Neural cell (in vitro differentiated cells): Measurements from ENCODE around the gene LSAMP. TPM values are rescaled to one million over a fixed set of nuclear protein-coding genes. Genes with fewer than 3 reads are reported as not detected.

Source experiments
- H2AFZ ChIP-seq: fragments of 200-600, 300-800 bp; sonication (generic), shearing (Covaris generic); 2 replicates; pipeline ENCODE4 v1.6.0; 2014; ENCODE audit warnings: low read depth, mild to moderate bottlenecking, antibody characterized with exemption, low read length, moderate library complexity
- H3F3A ChIP-seq: fragments of 200-600 bp; shearing (Covaris generic); 2 replicates; pipeline ENCODE4 v1.6.1; 2016; ENCODE audit warnings: mild to moderate bottlenecking, moderate library complexity, mixed read lengths, antibody characterized with exemption, low read length; ENCODE audit not compliant: insufficient read depth, poor library complexity, severe bottlenecking
- H3K27ac ChIP-seq: fragments of 200-600, 300-800 bp; sonication (generic), shearing (Covaris generic); 2 replicates; pipeline ENCODE4 v1.5.1; 2014; ENCODE audit warnings: mild to moderate bottlenecking, low read length, moderate library complexity
- H3K27me3 ChIP-seq: fragments of 300-800, 200-600 bp; sonication (generic), shearing (Covaris generic); 2 replicates; pipeline ENCODE4 v1.6.0; 2014; ENCODE audit warnings: mild to moderate bottlenecking, low read depth, low read length, moderate library complexity; ENCODE audit not compliant: insufficient read depth
- H3K36me3 ChIP-seq: fragments of 300-800, 200-600 bp; sonication (generic), shearing (Covaris generic); 2 replicates; pipeline ENCODE4 v1.5.1; 2014; ENCODE audit warnings: mild to moderate bottlenecking, antibody characterized with exemption, low read length, moderate library complexity; ENCODE audit not compliant: insufficient read depth
- H3K4me2 ChIP-seq: fragments of 300-800, 200-600 bp; sonication (generic), shearing (Covaris generic); 2 replicates; pipeline ENCODE4 v1.6.0; 2014; ENCODE audit warnings: mild to moderate bottlenecking, low read length
- H3K4me3 ChIP-seq: fragments of 300-800, 200-600 bp; sonication (generic), shearing (Covaris generic); 2 replicates; pipeline ENCODE4 v1.5.1; 2014; ENCODE audit warnings: mild to moderate bottlenecking, low read length, moderate library complexity
- H3K79me2 ChIP-seq: fragments of 200-600 bp; shearing (Covaris generic); replicated peaks from 2 replicates; pipeline ENCODE4 v1.6.0; 2014; ENCODE audit warnings: mild to moderate bottlenecking, low read length, moderate library complexity; ENCODE audit not compliant: insufficient read depth
- H3K9ac ChIP-seq: fragments of 300-800, 200-600 bp; sonication (generic), shearing (Covaris generic); 2 replicates; pipeline ENCODE4 v1.6.1; 2016; ENCODE audit warnings: mild to moderate bottlenecking, low read length, mixed read lengths
- H3K9me2 ChIP-seq: fragments of 200-600 bp; shearing (Covaris generic); 2 replicates; pipeline ENCODE4 v1.6.1; 2016; ENCODE audit warnings: mild to moderate bottlenecking, low read length, mixed read lengths; ENCODE audit not compliant: insufficient read depth
- H3K9me3 ChIP-seq: fragments of 200-600, 300-800 bp; sonication (generic), shearing (Covaris generic); 2 replicates; pipeline ENCODE4 v1.6.1; 2016; ENCODE audit warnings: mild to moderate bottlenecking, mixed run types, low read length, moderate library complexity, mixed read lengths
- H4K20me1 ChIP-seq: fragments of 200-600 bp; shearing (Covaris generic); 2 replicates; pipeline ENCODE4 v1.6.1; 2016; ENCODE audit warnings: mild to moderate bottlenecking, mixed run types; ENCODE audit not compliant: insufficient read depth
- CTCF ChIP-seq: fragments of 450-650 bp; IDR thresholded peaks from 2 replicates; pipeline ENCODE4 v1.5.1; 2014; ENCODE audit warnings: antibody characterized with exemption, mild to moderate bottlenecking, moderate library complexity; ENCODE audit not compliant: poor library complexity, severe bottlenecking
- EP300 ChIP-seq: fragments of 450-650 bp; conservative IDR thresholded peaks from 2 replicates; pipeline ENCODE4 v1.6.1; 2014; ENCODE audit warnings: antibody characterized with exemption, mild to moderate bottlenecking, moderate library complexity; ENCODE audit not compliant: poor library complexity, severe bottlenecking
- EZH2 ChIP-seq: fragments of 200-600, 300-800 bp; shearing (Covaris generic), sonication (generic); IDR thresholded peaks from 2 replicates; pipeline ENCODE4 v1.6.1; 2014; ENCODE audit warnings: antibody characterized with exemption, low read length, borderline replicate concordance, mild to moderate bottlenecking; ENCODE audit not compliant: insufficient read depth, poor library complexity, severe bottlenecking
- MXI1 ChIP-seq: fragments of 450-650 bp; conservative IDR thresholded peaks from 2 replicates; pipeline ENCODE4 v1.6.1; 2014; ENCODE audit warnings: antibody characterized with exemption, mild to moderate bottlenecking; ENCODE audit not compliant: poor library complexity, severe bottlenecking
- POLR2AphosphoS5 ChIP-seq: IDR thresholded peaks from 2 replicates; pipeline ENCODE4 v1.6.1; 2012
- RAD21 ChIP-seq: fragments of 450-650 bp; conservative IDR thresholded peaks from 2 replicates; pipeline ENCODE4 v1.6.1; 2014; ENCODE audit warnings: antibody characterized with exemption, mild to moderate bottlenecking, moderate library complexity
- REST ChIP-seq: IDR thresholded peaks from 2 replicates; pipeline ENCODE4 v1.6.1; 2012; ENCODE audit warnings: borderline replicate concordance
- SMC3 ChIP-seq: fragments of 450-650 bp; conservative IDR thresholded peaks from 2 replicates; pipeline ENCODE4 v1.6.1; 2014; ENCODE audit warnings: antibody characterized with exemption, mild to moderate bottlenecking, moderate library complexity; ENCODE audit not compliant: poor library complexity
- polyA plus RNA-seq: library from polyadenylated mRNA; depleted of rRNA; stranded (reverse); fragments of >200 nt; gene quantifications from 2 replicates; pipeline ENCODE4 v1.2.3, GENCODE V29; 2014

Gene LSAMP
- polyA plus RNA-seq, 1 donor from 2014 or later: 93.6 TPM

- no peaks in the 10 kb centered on the region for H3K36me3 ChIP-seq
- no peak overlapping the region for H2AFZ ChIP-seq
- no peaks in the 10 kb centered on the region for H4K20me1 ChIP-seq
- no peak for TF ChIP-seq MXI1
- TF ChIP-seq CTCF: no peak
- no peak for TF ChIP-seq EP300
- no peak for TF ChIP-seq REST
- TF ChIP-seq EZH2: no peak
- no peak for TF ChIP-seq SMC3
- no peak for TF ChIP-seq RAD21
- H3K4me2 ChIP-seq: peak overlapping the region; percentile 27
- no peaks in the 10 kb centered on the region for H3K9me2 ChIP-seq
- no peak overlapping the region for H3K9ac ChIP-seq
- H3K4me3 ChIP-seq: peak overlapping the region; percentile 72
- no peaks in the 10 kb centered on the region for H3F3A ChIP-seq
- H3K27me3 ChIP-seq: no peaks in the 10 kb centered on the region
- H3K9me3 ChIP-seq: no peaks in the 10 kb centered on the region
- no peak overlapping the region for H3K27ac ChIP-seq
- peaks cover 12% of the 10 kb centered on the region for H3K79me2 ChIP-seq
Measured at GRCh38 chr3:116442331-116443021, 2.8 kb downstream of the LSAMP start.

DNA sequence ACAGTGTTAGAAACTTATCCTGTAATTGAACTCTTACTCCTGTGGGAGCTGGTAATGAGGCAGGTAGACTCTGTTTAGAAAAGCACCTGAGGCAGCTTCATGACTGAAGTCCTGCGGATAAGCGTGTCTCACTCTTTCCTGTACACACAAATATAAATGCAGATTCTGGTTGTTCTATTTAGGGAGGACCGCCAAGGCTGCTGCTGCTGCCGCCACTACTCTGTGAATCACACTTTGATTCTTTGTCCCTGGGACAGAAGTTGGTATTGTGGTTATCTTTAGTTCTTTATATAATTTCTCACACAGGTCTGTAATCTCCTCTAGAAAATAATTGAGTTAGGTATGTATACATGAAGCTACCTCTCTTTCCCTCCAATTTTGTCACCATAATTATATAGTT is 3.6 kb downstream of the LSAMP start:
- H2AFZ ChIP-seq: no peak overlapping the region
- no peaks in the 10 kb centered on the region for H3K27me3 ChIP-seq
- H3K36me3 ChIP-seq: no peaks in the 10 kb centered on the region
- H3K4me2 ChIP-seq: no peak overlapping the region
- H3K4me3 ChIP-seq: no peak overlapping the region
- H3K9me3 ChIP-seq: no peaks in the 10 kb centered on the region
- H3K27ac ChIP-seq: no peak overlapping the region
- H3F3A ChIP-seq: no peaks in the 10 kb centered on the region
- TF ChIP-seq RAD21 (no peak), EZH2 (no peak), EP300 (no peak)
- H4K20me1 ChIP-seq: no peaks in the 10 kb centered on the region
- no peaks in the 10 kb centered on the region for H3K9me2 ChIP-seq
- peaks cover 12% of the 10 kb centered on the region for H3K79me2 ChIP-seq
- no peak overlapping the region for H3K9ac ChIP-seq

GRCh38 chr3:116440196-116440595 is 5.1 kb downstream of the LSAMP start:
- Histone ChIP-seq H4K20me1 (no peaks in the 10 kb centered on the region), H3K9me2 (no peaks in the 10 kb centered on the region), H3K79me2 (peaks cover 12% of the 10 kb centered on the region), H2AFZ (no peak overlapping the region), H3K9me3 (no peaks in the 10 kb centered on the region), H3K9ac (no peak overlapping the region), H3K4me2 (no peak overlapping the region), H3K4me3 (no peak overlapping the region), H3K27me3 (no peaks in the 10 kb centered on the region), H3K36me3 (no peaks in the 10 kb centered on the region), H3K27ac (no peak overlapping the region), H3F3A (no peaks in the 10 kb centered on the region)
- TF ChIP-seq POLR2AphosphoS5 (no peak), MXI1 (no peak), SMC3 (no peak), EP300 (no peak), RAD21 (no peak)
